ENCODE data around the gene HPSE2.

Gene HPSE2

GRCh38 chr10:98831391-98831790, 404.3 kb downstream of the HPSE2 start:
- no peak for DNase-seq

GRCh38 chr10:98825741-98826140, 409.9 kb downstream of the HPSE2 start:
- no peak for DNase-seq

- no peak for DNase-seq
Measured at GRCh38 chr10:98817396-98817795, 418.3 kb downstream of the HPSE2 start.

GRCh38 chr10:98815039-98815885, 420.4 kb downstream of the HPSE2 start:
- DNase-seq: no peak

- DNase-seq: no peak
Measured at GRCh38 chr10:98814470-98814869, 421.2 kb downstream of the HPSE2 start.

GRCh38 chr10:98808282-98808892, 427.3 kb downstream of the HPSE2 start:
- no peak for DNase-seq

GRCh38 chr10:98800263-98800662, 435.4 kb downstream of the HPSE2 start:
- DNase-seq: no peak

- no peak for DNase-seq
Measured at GRCh38 chr10:98795467-98795866, 440.2 kb downstream of the HPSE2 start.

- DNase-seq: no peak
Measured at GRCh38 chr10:98790817-98791216, 444.8 kb downstream of the HPSE2 start.

GRCh38 chr10:98778277-98778759, 457.3 kb downstream of the HPSE2 start:
- DNase-seq: no peak

GRCh38 chr10:98758463-98758862, 477.2 kb downstream of the HPSE2 start:
- no peak for DNase-seq

GRCh38 chr10:98748298-98748697, 487.4 kb downstream of the HPSE2 start:
- DNase-seq: no peak

GRCh38 chr10:98745645-98746044, 490.0 kb downstream of the HPSE2 start:
- no peak for DNase-seq

GRCh38 chr10:98720551-98720950, 515.1 kb downstream of the HPSE2 start:
- DNase-seq: no peak

- no peak for DNase-seq
Measured at GRCh38 chr10:98713586-98713985, 522.1 kb downstream of the HPSE2 start.

- DNase-seq: no peak
Measured at GRCh38 chr10:98696516-98696915, 539.1 kb downstream of the HPSE2 start.

- no peak for DNase-seq
Measured at GRCh38 chr10:98694883-98695282, 540.8 kb downstream of the HPSE2 start.

GRCh38 chr10:98694014-98694413, 541.6 kb downstream of the HPSE2 start:
- no peak for DNase-seq

- DNase-seq: no peak
Measured at GRCh38 chr10:98687685-98688084, 548.0 kb downstream of the HPSE2 start.

- DNase-seq: no peak
Measured at GRCh38 chr10:98684019-98684899, 551.4 kb downstream of the HPSE2 start.

GRCh38 chr10:98676895-98677294, 558.8 kb downstream of the HPSE2 start:
- DNase-seq: no peak

- no peak for DNase-seq
Measured at GRCh38 chr10:98675902-98676301, 559.8 kb downstream of the HPSE2 start.

- DNase-seq: no peak
Measured at GRCh38 chr10:98673171-98673782, 562.4 kb downstream of the HPSE2 start.

Data from SIG-M5 (cell line).